ENCODE results near the gene NISCH. TPM values are rescaled to one million over a fixed set of nuclear protein-coding genes. Genes with fewer than 3 reads are reported as not detected.

NISCH gene
- total RNA-seq, 8 experiments from 2014 or later = 54.4 to 134 (median 80.6) TPM

GRCh38 chr3:52536369-52537164, 81.2 kb downstream of the NISCH start, which contains the start of gene UQCC5:
TSS of gene UQCC5 (plus strand) at chr3:52536605. CDS start at chr3:52536756, 151 bp downstream.
- 0% methylated on average over 4 to 16 of the region's 65 CpGs; no CpG with 5 or more reads in 5 of the 10 experiments for WGBS, 10 experiments

GRCh38 chr3:52537165-52537620, 81.8 kb downstream of the NISCH start:
- in situ Hi-C loops (cut with MboI; ENCODE audit: low pct_unique_long_range_greater_than_20kb in 2 of 9, low sequenced_read_pairs in 9 of 9, unreplicated experiment in 9 of 9) = no loop called here
- Histone ChIP-seq H3K4me3 (peak overlapping the region; percentile 52 to 65 (median 58)), H3K4me1 (replicated peaks in 1 of 2) (peaks cover 26 to 33% of the 10 kb centered on the region in 2 donors), H3K27ac (peak overlapping the region; percentile 69 to 73)
- no peak for ATAC-seq (replicated peaks in 6 of 8)
- 0 to 4% (median 0%) methylated on average over 1 to 4 of the region's 6 CpGs; no CpG with 5 or more reads in 3 of the 10 experiments for WGBS, 10 experiments

More at GRCh38 chr3:52536369-52537164, 81.2 kb downstream of the NISCH start, which contains the start of gene UQCC5:
- peaks cover 32 to 39% of the 10 kb centered on the region in 2 donors for H3K4me1 ChIP-seq (replicated peaks in 1 of 2)
- in situ Hi-C loops (cut with MboI; ENCODE audit: low pct_unique_long_range_greater_than_20kb in 2 of 9, low sequenced_read_pairs in 9 of 9, unreplicated experiment in 9 of 9) = no loop called here
- H3K4me3 ChIP-seq = peak within 1 kb of the TSS; percentile 52 to 65 (median 58)
- peak within 1 kb of the TSS; percentile 69 to 73 for H3K27ac ChIP-seq
- peak; percentile 81 to 89 (median 84) for ATAC-seq (replicated peaks in 6 of 8)

- in situ Hi-C loops (cut with MboI; ENCODE audit: low pct_unique_long_range_greater_than_20kb in 2 of 9, low sequenced_read_pairs in 9 of 9, unreplicated experiment in 9 of 9) = no loop called here
- Histone ChIP-seq H3K4me3 (peak overlapping the region; percentile 52 to 65 (median 58)), H3K27ac (no peak overlapping the region), H3K4me1 (replicated peaks in 1 of 2) (peaks cover 26 to 29% of the 10 kb centered on the region in 2 donors)
- 40 to 85% (median 74%) methylated on average over 1 to 5 of the region's 7 CpGs; no CpG with 5 or more reads in 5 of the 10 experiments for WGBS, 10 experiments
- no peak for ATAC-seq (replicated peaks in 6 of 8)
Measured at GRCh38 chr3:52537726-52538421, 82.5 kb downstream of the NISCH start.

- Histone ChIP-seq H3K27ac (no peak overlapping the region), H3K4me3 (no peak overlapping the region), H3K4me1 (replicated peaks in 1 of 2) (peaks cover 23 to 29% of the 10 kb centered on the region in 2 donors)
- 90 to 100% (median 100%) methylated on average over 1 to 5 of the region's 5 CpGs; no CpG with 5 or more reads in 5 of the 10 experiments for WGBS, 10 experiments
- ATAC-seq (replicated peaks in 6 of 8) = no peak
- in situ Hi-C loops (cut with MboI; ENCODE audit: low pct_unique_long_range_greater_than_20kb in 2 of 9, low sequenced_read_pairs in 9 of 9, unreplicated experiment in 9 of 9) = no loop called here
Measured at GRCh38 chr3:52539010-52539653, 83.7 kb downstream of the NISCH start.

- H3K4me3 ChIP-seq = no peak overlapping the region
- H3K27ac ChIP-seq = no peak overlapping the region
- ATAC-seq (replicated peaks in 6 of 8) = no peak
- in situ Hi-C loops (cut with MboI; ENCODE audit: low pct_unique_long_range_greater_than_20kb in 2 of 9, low sequenced_read_pairs in 9 of 9, unreplicated experiment in 9 of 9) = no loop called here
- 40 to 100% (median 94%) methylated on average over 1 to 2 of the region's 2 CpGs; no CpG with 5 or more reads in 3 of the 10 experiments for WGBS, 10 experiments
- H3K4me1 ChIP-seq (replicated peaks in 1 of 2) = peaks cover 11 to 15% of the 10 kb centered on the region in 2 donors
Measured at GRCh38 chr3:52541050-52541449, 85.6 kb downstream of the NISCH start.

Other genes with a start within 250 kb of the NISCH start
- gene TLR9, start 230.0 kb upstream of the NISCH start, total RNA-seq = under 1 TPM in 6 of 8 experiments, not detected in 2; 0.08 to 0.29 (median 0.17) TPM
- gene TWF2, start 216.4 kb upstream of the NISCH start, total RNA-seq = 10 to 100 TPM; 19.8 to 49.3 (median 30.3) TPM
- 10 to 100 TPM in 2 of 8 experiments, 1 to 10 TPM in 6; 2.6 to 20.8 (median 7.4) TPM for gene PPM1M, start 209.8 kb upstream of the NISCH start, total RNA-seq
- gene WDR82, start 177.0 kb upstream of the NISCH start, total RNA-seq = 100 to 1,000 TPM in 2 of 8 experiments, 10 to 100 TPM in 6; 48.6 to 104 (median 82.4) TPM
- 10 to 100 TPM in 5 of 8 experiments, 1 to 10 TPM in 3; 4.3 to 15.6 (median 12.3) TPM for gene GLYCTK, start 167.8 kb upstream of the NISCH start, total RNA-seq
- gene DNAH1, start 139.3 kb upstream of the NISCH start, total RNA-seq = 1 to 10 TPM; 1.1 to 5.9 (median 3.1) TPM
- 10 to 100 TPM; 36.6 to 76.7 (median 59.2) TPM for gene BAP1, start 45.6 kb upstream of the NISCH start, total RNA-seq
- 10 to 100 TPM in 3 of 8 experiments, 1 to 10 TPM in 5; 5.5 to 14.0 (median 9.0) TPM for gene PHF7, start 44.9 kb upstream of the NISCH start, total RNA-seq
- under 1 TPM; 0.05 to 0.91 (median 0.19) TPM for gene SEMA3G, start 10.5 kb upstream of the NISCH start, total RNA-seq
- 10 to 100 TPM in 1 of 8 experiments, 1 to 10 TPM in 3, under 1 TPM in 4; 0.54 to 22.5 (median 1.2) TPM for gene TNNC1, start 1.6 kb upstream of the NISCH start, total RNA-seq
- gene STAB1, start 39.7 kb downstream of the NISCH start, total RNA-seq = 1 to 10 TPM in 2 of 8 experiments, under 1 TPM in 6; 0.11 to 2.0 (median 0.41) TPM
- 100 to 1,000 TPM in 3 of 8 experiments, 10 to 100 TPM in 5; 13.3 to 156 (median 91.7) TPM for gene NT5DC2, start 78.3 kb downstream of the NISCH start, total RNA-seq
- 100 to 1,000 TPM in 1 of 8 experiments, 10 to 100 TPM in 7; 38.6 to 102 (median 65.6) TPM for gene UQCC5, start 81.0 kb downstream of the NISCH start, total RNA-seq
- 100 to 1,000 TPM in 1 of 8 experiments, 10 to 100 TPM in 7; 27.2 to 100 (median 66.9) TPM for gene PBRM1, start 230.3 kb downstream of the NISCH start, total RNA-seq
- gene GNL3, start 230.4 kb downstream of the NISCH start, total RNA-seq = 100 to 1,000 TPM in 6 of 8 experiments, 10 to 100 TPM in 2; 75.6 to 219 (median 110) TPM

All from motor neuron (in vitro differentiated cells).